ENCODE data around the gene LGSN. TPM values are rescaled to one million over a fixed set of nuclear protein-coding genes. Genes with fewer than 3 reads are reported as not detected.

LGSN gene
- total and polyA plus RNA-seq, 2 of the 13 experiments (the other 11 are each of a cell fraction or from before 2014, with no cell fraction given), result 0.13 to 0.63 TPM

DNA sequence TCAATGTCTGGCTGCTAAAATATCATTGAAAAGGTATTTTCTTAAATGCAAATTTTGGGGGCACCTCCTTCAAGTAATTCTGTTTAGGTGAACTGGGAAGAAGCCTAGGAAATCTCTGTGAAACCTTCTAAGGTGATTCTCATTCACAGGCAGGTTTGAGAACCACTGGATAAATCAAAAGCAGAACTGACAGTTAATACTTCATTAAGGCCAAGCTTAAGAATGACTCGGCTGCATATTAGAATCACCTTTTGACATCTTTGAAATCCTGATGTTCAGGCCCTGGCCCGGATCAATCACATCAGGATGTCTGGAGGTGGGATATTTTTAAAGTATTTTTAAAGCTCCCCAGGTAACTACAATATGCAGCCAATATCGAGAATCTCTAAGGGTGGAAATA is 58.0 kb downstream of the LGSN start:
- no peak overlapping the region for H3K4me2 ChIP-seq (ENCODE audit: low read depth, low read length)
- no peaks in the 10 kb centered on the region for H3K9me3 ChIP-seq (ENCODE audit: low read length)
- no peak for FAIRE-seq
- no peak for DNase-seq (ENCODE audit: low spot score)
- no peak overlapping the region for H3K27ac ChIP-seq (ENCODE audit: extremely low read length, insufficient read depth, low read length)
- ATAC-seq, result no peak
- no TSS peak for BruUV-seq (replicated peaks)
- intact Hi-C loops (cut with micrococcal nuclease; ENCODE audit: unreplicated experiment), result no loop called here
- no peak overlapping the region for H3K4me3 ChIP-seq (replicated peaks in 1 of 3; ENCODE audit: insufficient read depth in 1 of 3, low read depth in 2 of 3, low read length in 3 of 3)
- H3K79me2 ChIP-seq (ENCODE audit: insufficient read depth, low read length), result no peaks in the 10 kb centered on the region
- no peaks in the 10 kb centered on the region; a peak in 1 of 5 replicates for H3K27me3 ChIP-seq (ENCODE audit: control insufficient read depth in 1 of 2, insufficient read depth in 2 of 2, low read length in 2 of 2)
- WGBS (ENCODE audit: low lambda C conversion rate), result 0% methylated on average over 3 of the region's 3 CpGs
- in situ Hi-C loops (cut with HindIII; ENCODE audit: extremely low pct_ligation_motif_present, low pct_unique_long_range_greater_than_20kb), result no loop called here
- no peaks in the 10 kb centered on the region for H3K36me3 ChIP-seq (replicated peaks in 1 of 2; ENCODE audit: control insufficient read depth in 1 of 2, insufficient read depth in 2 of 2, low read length in 2 of 2)
- no peak overlapping the region for H3K9ac ChIP-seq (ENCODE audit: insufficient read depth, low read depth, low read length)
- H4K20me1 ChIP-seq (ENCODE audit: insufficient read depth, low read length), result no peaks in the 10 kb centered on the region
- H3K4me1 ChIP-seq (ENCODE audit: insufficient read depth, low read length), result no peaks in the 10 kb centered on the region
- ChIA-PET POLR2A (no interaction called here), CTCF (ENCODE audit: low intra/inter-chr PET ratio, low total read pairs) (no interaction called here)
- no peak overlapping the region for H2AFZ ChIP-seq (ENCODE audit: low read length)
- TF ChIP-seq ZNF839 (CRISPR knock-in tag; IDR thresholded peaks at IDR 0.05; ENCODE audit: borderline replicate concordance), result no peak
- TF ChIP-seq ZNF317 (CRISPR knock-in tag; IDR thresholded peaks at IDR 0.05), result no peak
- TF ChIP-seq TBP (CRISPR knock-in tag; IDR thresholded peaks at IDR 0.05), result no peak
- TF ChIP-seq NRL (CRISPR knock-in tag; IDR thresholded peaks at IDR 0.05; ENCODE audit: borderline replicate concordance), result no peak
- TF ChIP-seq DNMT1 (CRISPR knock-in tag; IDR thresholded peaks at IDR 0.05), result no peak
- TF ChIP-seq, protein P1, sequence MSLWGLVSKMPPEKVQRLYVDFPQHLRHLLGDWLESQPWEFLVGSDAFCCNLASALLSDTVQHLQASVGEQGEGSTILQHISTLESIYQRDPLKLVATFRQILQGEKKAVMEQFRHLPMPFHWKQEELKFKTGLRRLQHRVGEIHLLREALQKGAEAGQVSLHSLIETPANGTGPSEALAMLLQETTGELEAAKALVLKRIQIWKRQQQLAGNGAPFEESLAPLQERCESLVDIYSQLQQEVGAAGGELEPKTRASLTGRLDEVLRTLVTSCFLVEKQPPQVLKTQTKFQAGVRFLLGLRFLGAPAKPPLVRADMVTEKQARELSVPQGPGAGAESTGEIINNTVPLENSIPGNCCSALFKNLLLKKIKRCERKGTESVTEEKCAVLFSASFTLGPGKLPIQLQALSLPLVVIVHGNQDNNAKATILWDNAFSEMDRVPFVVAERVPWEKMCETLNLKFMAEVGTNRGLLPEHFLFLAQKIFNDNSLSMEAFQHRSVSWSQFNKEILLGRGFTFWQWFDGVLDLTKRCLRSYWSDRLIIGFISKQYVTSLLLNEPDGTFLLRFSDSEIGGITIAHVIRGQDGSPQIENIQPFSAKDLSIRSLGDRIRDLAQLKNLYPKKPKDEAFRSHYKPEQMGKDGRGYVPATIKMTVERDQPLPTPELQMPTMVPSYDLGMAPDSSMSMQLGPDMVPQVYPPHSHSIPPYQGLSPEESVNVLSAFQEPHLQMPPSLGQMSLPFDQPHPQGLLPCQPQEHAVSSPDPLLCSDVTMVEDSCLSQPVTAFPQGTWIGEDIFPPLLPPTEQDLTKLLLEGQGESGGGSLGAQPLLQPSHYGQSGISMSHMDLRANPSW (CRISPR knock-in tag; IDR thresholded peaks at IDR 0.05; ENCODE audit: borderline replicate concordance), result no peak
- TF ChIP-seq HMG20A (CRISPR knock-in tag; IDR thresholded peaks at IDR 0.05; ENCODE audit: borderline replicate concordance), result no peak
- TF ChIP-seq REST (IDR thresholded peaks at IDR 0.05; ENCODE audit: borderline replicate concordance in 1 of 2, low read depth in 1 of 2, low read length in 2 of 2), result no peak
- TF ChIP-seq, protein P2, sequence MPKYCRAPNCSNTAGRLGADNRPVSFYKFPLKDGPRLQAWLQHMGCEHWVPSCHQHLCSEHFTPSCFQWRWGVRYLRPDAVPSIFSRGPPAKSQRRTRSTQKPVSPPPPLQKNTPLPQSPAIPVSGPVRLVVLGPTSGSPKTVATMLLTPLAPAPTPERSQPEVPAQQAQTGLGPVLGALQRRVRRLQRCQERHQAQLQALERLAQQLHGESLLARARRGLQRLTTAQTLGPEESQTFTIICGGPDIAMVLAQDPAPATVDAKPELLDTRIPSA (CRISPR knock-in tag; IDR thresholded peaks at IDR 0.05; ENCODE audit: borderline replicate concordance), result no peak
- TF ChIP-seq, protein P3, sequence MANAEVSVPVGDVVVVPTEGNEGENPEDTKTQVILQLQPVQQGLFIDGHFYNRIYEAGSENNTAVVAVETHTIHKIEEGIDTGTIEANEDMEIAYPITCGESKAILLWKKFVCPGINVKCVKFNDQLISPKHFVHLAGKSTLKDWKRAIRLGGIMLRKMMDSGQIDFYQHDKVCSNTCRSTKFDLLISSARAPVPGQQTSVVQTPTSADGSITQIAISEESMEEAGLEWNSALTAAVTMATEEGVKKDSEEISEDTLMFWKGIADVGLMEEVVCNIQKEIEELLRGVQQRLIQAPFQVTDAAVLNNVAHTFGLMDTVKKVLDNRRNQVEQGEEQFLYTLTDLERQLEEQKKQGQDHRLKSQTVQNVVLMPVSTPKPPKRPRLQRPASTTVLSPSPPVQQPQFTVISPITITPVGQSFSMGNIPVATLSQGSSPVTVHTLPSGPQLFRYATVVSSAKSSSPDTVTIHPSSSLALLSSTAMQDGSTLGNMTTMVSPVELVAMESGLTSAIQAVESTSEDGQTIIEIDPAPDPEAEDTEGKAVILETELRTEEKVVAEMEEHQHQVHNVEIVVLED (CRISPR knock-in tag; IDR thresholded peaks at IDR 0.05; ENCODE audit: borderline replicate concordance), result no peak
- TF ChIP-seq KDM1A (CRISPR knock-in tag; IDR thresholded peaks at IDR 0.05), result no peak
- no peak for TF ChIP-seq ZNF792 (CRISPR knock-in tag; IDR thresholded peaks at IDR 0.05)

Measured in HepG2 (cell line).